Left ventricle myocardium inferior (tissue), 1 donor: ENCODE results near the gene MED9. TPM values are rescaled to one million over a fixed set of nuclear protein-coding genes. Genes with fewer than 3 reads are reported as not detected.

Experiments used
- total RNA-seq: library from RNA; stranded (reverse); fragmentation: NEBNext Ultra II Directional; extraction: Animal tissue kit (Norgen Biotek cat#: 25700); gene quantifications from one replicate; pipeline ENCODE4 v1.2.1, GENCODE V29; 2021
- donor health status: DM: no; HTN: yes; CAD: no; lungs with severe emphysema.

Gene MED9
- total RNA-seq, 1 donor from 2014 or later, result 34.1 TPM

Other genes with a start within 250 kb of the MED9 start
- 46.6 TPM for gene FLCN, start 239.8 kb upstream of the MED9 start, total RNA-seq
- 74.2 TPM for gene COPS3, start 195.8 kb upstream of the MED9 start, total RNA-seq
- gene NT5M, start 173.6 kb upstream of the MED9 start, total RNA-seq, result 11.2 TPM
- 25.4 TPM for gene RASD1, start 19.4 kb downstream of the MED9 start, total RNA-seq
- gene PEMT, start 114.7 kb downstream of the MED9 start, total RNA-seq, result 18.8 TPM
- gene RAI1, start 204.5 kb downstream of the MED9 start, total RNA-seq, result 22.5 TPM